ENCODE measurements around the gene ABCG2.

Gene ABCG2

DNA sequence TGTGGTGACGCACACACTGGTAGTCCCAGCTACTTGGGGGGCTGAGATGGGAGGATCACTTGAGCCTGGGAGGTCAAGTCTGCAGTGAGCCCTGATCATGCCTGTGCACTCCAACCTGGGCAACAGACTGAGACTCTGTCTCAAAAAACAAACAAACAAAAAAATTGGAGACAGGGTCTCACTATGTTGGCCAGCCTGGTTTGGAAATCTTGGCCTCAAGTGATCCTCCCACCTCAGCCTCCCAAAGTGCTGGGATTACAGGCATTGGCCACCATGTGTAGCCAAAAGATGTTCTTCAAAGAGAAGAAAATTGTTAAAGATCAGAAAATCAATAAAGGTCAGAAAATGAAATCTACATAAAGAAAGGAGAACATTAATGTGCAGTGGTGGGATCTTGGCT is 41.7 kb upstream of the ABCG2 start:
- Histone ChIP-seq H2AFZ (no peak overlapping the region), H3K4me1 (no peaks in the 10 kb centered on the region), H3K36me3 (ENCODE audit: control insufficient read depth, insufficient read depth, low read length) (no peaks in the 10 kb centered on the region), H3K4me3 (ENCODE audit: low read depth, low read length) (no peak overlapping the region), H3K4me2 (ENCODE audit: low read length) (no peak overlapping the region), H3K27ac (no peak overlapping the region), H3K79me2 (no peaks in the 10 kb centered on the region), H3K9me3 (ENCODE audit: control insufficient read depth, low read length) (no peaks in the 10 kb centered on the region), H3K27me3 (ENCODE audit: control insufficient read depth, insufficient read depth, low read length) (no peaks in the 10 kb centered on the region), H3K9ac (no peak overlapping the region)
- TF ChIP-seq, protein P1, sequence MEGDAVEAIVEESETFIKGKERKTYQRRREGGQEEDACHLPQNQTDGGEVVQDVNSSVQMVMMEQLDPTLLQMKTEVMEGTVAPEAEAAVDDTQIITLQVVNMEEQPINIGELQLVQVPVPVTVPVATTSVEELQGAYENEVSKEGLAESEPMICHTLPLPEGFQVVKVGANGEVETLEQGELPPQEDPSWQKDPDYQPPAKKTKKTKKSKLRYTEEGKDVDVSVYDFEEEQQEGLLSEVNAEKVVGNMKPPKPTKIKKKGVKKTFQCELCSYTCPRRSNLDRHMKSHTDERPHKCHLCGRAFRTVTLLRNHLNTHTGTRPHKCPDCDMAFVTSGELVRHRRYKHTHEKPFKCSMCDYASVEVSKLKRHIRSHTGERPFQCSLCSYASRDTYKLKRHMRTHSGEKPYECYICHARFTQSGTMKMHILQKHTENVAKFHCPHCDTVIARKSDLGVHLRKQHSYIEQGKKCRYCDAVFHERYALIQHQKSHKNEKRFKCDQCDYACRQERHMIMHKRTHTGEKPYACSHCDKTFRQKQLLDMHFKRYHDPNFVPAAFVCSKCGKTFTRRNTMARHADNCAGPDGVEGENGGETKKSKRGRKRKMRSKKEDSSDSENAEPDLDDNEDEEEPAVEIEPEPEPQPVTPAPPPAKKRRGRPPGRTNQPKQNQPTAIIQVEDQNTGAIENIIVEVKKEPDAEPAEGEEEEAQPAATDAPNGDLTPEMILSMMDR (IDR thresholded peaks at IDR 0.05) = no peak

- Histone ChIP-seq H3K4me1 (no peaks in the 10 kb centered on the region), H3K9ac (no peak overlapping the region), H3K36me3 (ENCODE audit: control insufficient read depth, insufficient read depth, low read length) (no peaks in the 10 kb centered on the region), H3K4me3 (ENCODE audit: low read depth, low read length) (no peak overlapping the region), H3K27ac (no peak overlapping the region), H3K27me3 (ENCODE audit: control insufficient read depth, insufficient read depth, low read length) (no peaks in the 10 kb centered on the region), H3K9me3 (ENCODE audit: control insufficient read depth, low read length) (no peaks in the 10 kb centered on the region), H2AFZ (no peak overlapping the region), H3K79me2 (no peaks in the 10 kb centered on the region), H3K4me2 (ENCODE audit: low read length) (no peak overlapping the region)
- TF ChIP-seq, protein P1 (IDR thresholded peaks at IDR 0.05) = no peak
Observed at GRCh38 chr4:88196523-88197185, 38.2 kb upstream of the ABCG2 start.

GRCh38 chr4:88196013-88196365 is 37.5 kb upstream of the ABCG2 start:
- Histone ChIP-seq H3K27ac (no peak overlapping the region), H3K4me3 (ENCODE audit: low read depth, low read length) (no peak overlapping the region), H3K79me2 (no peaks in the 10 kb centered on the region), H3K36me3 (ENCODE audit: control insufficient read depth, insufficient read depth, low read length) (no peaks in the 10 kb centered on the region), H3K4me2 (ENCODE audit: low read length) (no peak overlapping the region), H3K9ac (no peak overlapping the region), H2AFZ (no peak overlapping the region), H3K9me3 (ENCODE audit: control insufficient read depth, low read length) (no peaks in the 10 kb centered on the region), H3K4me1 (no peaks in the 10 kb centered on the region), H3K27me3 (ENCODE audit: control insufficient read depth, insufficient read depth, low read length) (no peaks in the 10 kb centered on the region)
- TF ChIP-seq, protein P1 (IDR thresholded peaks at IDR 0.05) = no peak

- no peaks in the 10 kb centered on the region for H3K36me3 ChIP-seq (ENCODE audit: control insufficient read depth, insufficient read depth, low read length)
- no peak overlapping the region for H3K9ac ChIP-seq
- H3K4me1 ChIP-seq = no peaks in the 10 kb centered on the region
- H3K4me3 ChIP-seq (ENCODE audit: low read depth, low read length) = no peak overlapping the region
- no peak overlapping the region for H3K27ac ChIP-seq
- no peak overlapping the region for H3K4me2 ChIP-seq (ENCODE audit: low read length)
- no peaks in the 10 kb centered on the region for H3K79me2 ChIP-seq
- H2AFZ ChIP-seq = no peak overlapping the region
- TF ChIP-seq, protein P1 (IDR thresholded peaks at IDR 0.05) = no peak
- no peaks in the 10 kb centered on the region for H3K27me3 ChIP-seq (ENCODE audit: control insufficient read depth, insufficient read depth, low read length)
- no peaks in the 10 kb centered on the region for H3K9me3 ChIP-seq (ENCODE audit: control insufficient read depth, low read length)
Observed at GRCh38 chr4:88195328-88196012, 37.0 kb upstream of the ABCG2 start.

GRCh38 chr4:88191404-88191803 is 33.0 kb upstream of the ABCG2 start:
- no peaks in the 10 kb centered on the region for H3K9me3 ChIP-seq (ENCODE audit: control insufficient read depth, low read length)

More at GRCh38 chr4:88191404-88191803, 33.0 kb upstream of the ABCG2 start:
- Histone ChIP-seq H3K79me2 (no peaks in the 10 kb centered on the region), H3K27me3 (ENCODE audit: control insufficient read depth, insufficient read depth, low read length) (no peaks in the 10 kb centered on the region), H3K4me1 (no peaks in the 10 kb centered on the region), H3K36me3 (ENCODE audit: control insufficient read depth, insufficient read depth, low read length) (no peaks in the 10 kb centered on the region), H2AFZ (no peak overlapping the region), H3K9ac (no peak overlapping the region), H3K27ac (no peak overlapping the region), H3K4me2 (ENCODE audit: low read length) (no peak overlapping the region), H3K4me3 (ENCODE audit: low read depth, low read length) (no peak overlapping the region)
- TF ChIP-seq, protein P1 (IDR thresholded peaks at IDR 0.05) = no peak

All from parathyroid adenoma (tissue), 2 donors.